Ovary (tissue), 3 donors: ENCODE results near the gene EDN1.

Experiments used
- POLR2A ChIP-seq: fragments of 450-650 bp; IDR thresholded peaks from one replicate; pipeline ENCODE4 v1.6.1; 2017; ENCODE audit warnings: antibody characterized with exemption, mild to moderate bottlenecking, moderate library complexity
- TF ChIP-seq, protein P1 (sequence below), 3 donors: fragments of 450-650 bp in 2 of 3; fragments of 200-600 bp in 1 of 3; IDR thresholded peaks; one replicate each; pipeline versions ENCODE4 v1.5.1 to v1.8.0; 2016 to 2022; ENCODE audit warnings: antibody characterized with exemption in 3 of 3, mild to moderate bottlenecking in 1 of 3
- donor health status: DM: no; HTN: no; CAD: no.

GRCh38 chr6:12289365-12289919 lies 719 bp upstream of the EDN1 start:
- TF ChIP-seq, protein P1, sequence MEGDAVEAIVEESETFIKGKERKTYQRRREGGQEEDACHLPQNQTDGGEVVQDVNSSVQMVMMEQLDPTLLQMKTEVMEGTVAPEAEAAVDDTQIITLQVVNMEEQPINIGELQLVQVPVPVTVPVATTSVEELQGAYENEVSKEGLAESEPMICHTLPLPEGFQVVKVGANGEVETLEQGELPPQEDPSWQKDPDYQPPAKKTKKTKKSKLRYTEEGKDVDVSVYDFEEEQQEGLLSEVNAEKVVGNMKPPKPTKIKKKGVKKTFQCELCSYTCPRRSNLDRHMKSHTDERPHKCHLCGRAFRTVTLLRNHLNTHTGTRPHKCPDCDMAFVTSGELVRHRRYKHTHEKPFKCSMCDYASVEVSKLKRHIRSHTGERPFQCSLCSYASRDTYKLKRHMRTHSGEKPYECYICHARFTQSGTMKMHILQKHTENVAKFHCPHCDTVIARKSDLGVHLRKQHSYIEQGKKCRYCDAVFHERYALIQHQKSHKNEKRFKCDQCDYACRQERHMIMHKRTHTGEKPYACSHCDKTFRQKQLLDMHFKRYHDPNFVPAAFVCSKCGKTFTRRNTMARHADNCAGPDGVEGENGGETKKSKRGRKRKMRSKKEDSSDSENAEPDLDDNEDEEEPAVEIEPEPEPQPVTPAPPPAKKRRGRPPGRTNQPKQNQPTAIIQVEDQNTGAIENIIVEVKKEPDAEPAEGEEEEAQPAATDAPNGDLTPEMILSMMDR (IDR thresholded peaks at IDR 0.05): peak in 2 of 3 donors; percentile 20 to 26
- TF ChIP-seq POLR2A: no peak
